Prostate gland (tissue), 2 donors: ENCODE results near the gene CLEC16A. TPM values are rescaled to one million over a fixed set of nuclear protein-coding genes. Genes with fewer than 3 reads are reported as not detected.

Experiments
- DNase-seq: peaks from one replicate; pipeline ENCODE4 v3.0.0-alpha.2; 2019; ENCODE audit warnings: low spot score
- H3K27ac ChIP-seq, 2 donors: fragments of 200-600 bp; sonication (generic); 2 replicates each; pipeline ENCODE4 v1.5.1; 2017 to 2019
- H3K27me3 ChIP-seq: fragments of 200-600 bp; sonication (generic); replicated peaks from 2 replicates; pipeline ENCODE4 v1.5.1; 2019; ENCODE audit not compliant: insufficient read depth
- H3K36me3 ChIP-seq, 2 donors: fragments of 200-600 bp; sonication (generic); 1 replicate in 1 of 2; 2 replicates in 1 of 2; pipeline versions ENCODE4 v1.5.1 to v1.8.1; 2017 to 2019
- H3K4me1 ChIP-seq: fragments of 200-600 bp; sonication (generic); replicated peaks from 2 replicates; pipeline ENCODE4 v1.5.1; 2019
- H3K4me3 ChIP-seq, 2 donors: fragments of 200-600 bp; sonication (generic); 2 replicates each; pipeline ENCODE4 v1.5.1; 2017 to 2019
- H3K9me3 ChIP-seq: fragments of 200-600 bp; sonication (generic); 2 replicates; pipeline ENCODE4 v1.5.1; 2017
- POLR2A ChIP-seq: fragments of 450-650 bp; IDR thresholded peaks from one replicate; pipeline ENCODE4 v1.6.1; 2016; ENCODE audit warnings: antibody characterized with exemption, mild to moderate bottlenecking
- POLR2AphosphoS5 ChIP-seq: sonication (generic); formaldehyde crosslinking; IDR thresholded peaks from one replicate; pipeline ENCODE4 v1.6.1; 2017; ENCODE audit warnings: antibody characterized with exemption
- WGBS: methylation state at CpG from one replicate; pipeline ENCODE4 v1.1.5; 2018; 5-methylcytosine and 5-hydroxymethylcytosine counted together
- intact Hi-C: fragments of 100-400 bp; cut with DNase I; formaldehyde crosslinking; loops from one replicate; pipeline ENCODE4 v1.14.2; 2022
- total RNA-seq, 2 donors: library from RNA; depleted of rRNA; stranded (reverse); fragments of >200 nt; gene quantifications; one replicate each; pipeline ENCODE4 v1.1.0, GENCODE V29; 2016
- TF ChIP-seq, protein P1 (sequence below), 4 experiments: fragments of 200-600 bp in 2 of 4; fragments of 450-650 bp in 2 of 4; sonication (generic) in 2 of 4; IDR thresholded peaks; 1 replicate in 3 of 4; 2 replicates in 1 of 4; pipeline ENCODE4 v1.5.1; 2016 to 2019; ENCODE audit warnings: antibody characterized with exemption in 4 of 4, mild to moderate bottlenecking in 2 of 4, moderate library complexity in 2 of 4

Gene CLEC16A
- total RNA-seq, 2 donors from 2014 or later = 26.1 to 52.2 TPM

DNA sequence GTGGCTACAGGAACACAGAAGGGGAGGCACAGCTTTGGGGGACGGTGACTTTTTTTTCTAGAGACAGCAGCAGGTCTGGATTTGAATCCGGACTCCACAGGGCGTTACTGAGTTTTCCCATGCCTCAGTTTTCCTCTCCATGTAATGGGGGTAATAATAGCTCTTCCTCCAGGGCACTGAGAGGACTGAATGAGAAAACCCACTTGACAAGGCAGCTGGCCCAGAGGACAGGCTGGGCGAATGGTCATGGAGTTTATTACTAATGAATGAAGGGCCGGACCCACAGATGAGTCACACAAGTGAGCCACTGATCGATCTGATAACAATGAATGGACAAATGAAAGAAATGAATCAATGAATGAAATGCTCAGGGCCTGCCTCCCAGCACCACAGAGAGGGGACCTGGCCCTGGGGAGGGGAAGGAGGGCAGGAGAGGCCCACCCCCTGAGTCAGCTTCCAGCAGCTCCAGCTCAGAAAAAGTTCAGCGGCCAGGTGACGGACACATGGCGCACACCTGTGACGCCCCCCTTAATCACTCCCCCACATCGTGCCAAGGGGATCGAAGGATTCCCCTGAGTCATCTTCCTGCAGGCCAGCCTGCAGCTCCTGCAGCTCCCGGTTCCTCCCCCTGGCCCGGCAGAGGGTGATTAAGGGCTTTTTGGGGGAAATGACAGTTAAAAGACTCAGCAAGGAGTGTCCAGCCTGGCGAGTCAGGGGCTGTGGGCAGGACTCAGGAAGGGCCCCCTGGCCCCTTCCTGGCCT is 257.3 kb downstream of the CLEC16A start:
- intact Hi-C loops = no loop called here
- 36% methylated on average over 15 of the region's 15 CpGs for WGBS

DNA sequence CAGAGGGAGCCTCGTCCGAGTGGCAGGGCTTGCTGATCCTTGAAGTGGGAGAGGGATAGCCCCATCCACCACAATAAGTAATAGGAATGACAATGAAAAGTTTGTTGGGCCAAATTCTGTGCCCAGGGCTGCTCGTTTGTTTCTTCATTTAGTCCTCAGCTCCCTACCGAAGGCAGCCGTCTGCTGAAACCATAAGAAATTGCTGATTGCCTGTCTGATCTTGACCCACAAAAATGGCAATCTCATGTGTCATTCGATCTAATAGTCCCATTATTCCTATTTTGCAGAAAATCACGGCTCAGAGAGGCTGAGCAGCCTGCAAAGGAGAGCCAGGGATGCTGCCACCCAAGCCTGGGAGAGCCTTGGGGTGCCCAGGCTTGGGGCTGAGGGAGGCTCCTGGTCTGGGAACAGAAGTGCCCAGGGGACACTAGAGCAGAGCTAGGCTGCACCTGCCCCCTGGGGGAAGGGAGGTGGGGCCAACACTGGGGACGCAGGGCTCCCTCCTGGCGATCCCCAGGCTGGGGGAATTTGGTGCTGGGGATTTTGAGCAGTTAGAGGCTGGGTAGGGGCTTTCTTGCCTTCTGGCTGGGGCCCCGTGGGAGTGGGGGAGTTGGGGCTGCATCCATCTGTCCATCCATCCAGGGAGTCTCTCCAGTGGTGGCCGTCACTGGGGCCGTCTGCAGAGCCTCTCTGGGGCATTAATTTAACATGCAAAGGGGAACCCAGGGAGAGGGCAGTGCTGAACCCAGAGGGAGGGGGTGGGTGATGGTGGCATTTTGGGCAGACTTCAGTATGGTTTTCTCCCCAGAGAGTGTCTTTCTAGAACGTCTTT is 258.1 kb downstream of the CLEC16A start:
- 52% methylated on average over 13 of the region's 13 CpGs for WGBS
- DNase-seq = no peak
- Histone ChIP-seq H3K36me3 (no peaks in the 10 kb centered on the region), H3K9me3 (no peaks in the 10 kb centered on the region), H3K4me1 (no peaks in the 10 kb centered on the region), H3K27ac (no peak overlapping the region), H3K27me3 (no peaks in the 10 kb centered on the region), H3K4me3 (no peak overlapping the region)
- intact Hi-C loops = no loop called here
- TF ChIP-seq, protein P1, sequence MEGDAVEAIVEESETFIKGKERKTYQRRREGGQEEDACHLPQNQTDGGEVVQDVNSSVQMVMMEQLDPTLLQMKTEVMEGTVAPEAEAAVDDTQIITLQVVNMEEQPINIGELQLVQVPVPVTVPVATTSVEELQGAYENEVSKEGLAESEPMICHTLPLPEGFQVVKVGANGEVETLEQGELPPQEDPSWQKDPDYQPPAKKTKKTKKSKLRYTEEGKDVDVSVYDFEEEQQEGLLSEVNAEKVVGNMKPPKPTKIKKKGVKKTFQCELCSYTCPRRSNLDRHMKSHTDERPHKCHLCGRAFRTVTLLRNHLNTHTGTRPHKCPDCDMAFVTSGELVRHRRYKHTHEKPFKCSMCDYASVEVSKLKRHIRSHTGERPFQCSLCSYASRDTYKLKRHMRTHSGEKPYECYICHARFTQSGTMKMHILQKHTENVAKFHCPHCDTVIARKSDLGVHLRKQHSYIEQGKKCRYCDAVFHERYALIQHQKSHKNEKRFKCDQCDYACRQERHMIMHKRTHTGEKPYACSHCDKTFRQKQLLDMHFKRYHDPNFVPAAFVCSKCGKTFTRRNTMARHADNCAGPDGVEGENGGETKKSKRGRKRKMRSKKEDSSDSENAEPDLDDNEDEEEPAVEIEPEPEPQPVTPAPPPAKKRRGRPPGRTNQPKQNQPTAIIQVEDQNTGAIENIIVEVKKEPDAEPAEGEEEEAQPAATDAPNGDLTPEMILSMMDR (IDR thresholded peaks at IDR 0.05) = no peak
- TF ChIP-seq POLR2AphosphoS5 (no peak), POLR2A (no peak)

More for the DNA sequence above, 257.3 kb downstream of the CLEC16A start:
- no peak for DNase-seq
- H3K27me3 ChIP-seq = no peaks in the 10 kb centered on the region
- TF ChIP-seq, protein P1 (IDR thresholded peaks at IDR 0.05) = no peak
- TF ChIP-seq POLR2AphosphoS5 (no peak), POLR2A (no peak)
- no peak overlapping the region for H3K27ac ChIP-seq
- no peaks in the 10 kb centered on the region for H3K36me3 ChIP-seq
- no peak overlapping the region for H3K4me3 ChIP-seq
- no peaks in the 10 kb centered on the region for H3K4me1 ChIP-seq
- no peaks in the 10 kb centered on the region for H3K9me3 ChIP-seq

DNA sequence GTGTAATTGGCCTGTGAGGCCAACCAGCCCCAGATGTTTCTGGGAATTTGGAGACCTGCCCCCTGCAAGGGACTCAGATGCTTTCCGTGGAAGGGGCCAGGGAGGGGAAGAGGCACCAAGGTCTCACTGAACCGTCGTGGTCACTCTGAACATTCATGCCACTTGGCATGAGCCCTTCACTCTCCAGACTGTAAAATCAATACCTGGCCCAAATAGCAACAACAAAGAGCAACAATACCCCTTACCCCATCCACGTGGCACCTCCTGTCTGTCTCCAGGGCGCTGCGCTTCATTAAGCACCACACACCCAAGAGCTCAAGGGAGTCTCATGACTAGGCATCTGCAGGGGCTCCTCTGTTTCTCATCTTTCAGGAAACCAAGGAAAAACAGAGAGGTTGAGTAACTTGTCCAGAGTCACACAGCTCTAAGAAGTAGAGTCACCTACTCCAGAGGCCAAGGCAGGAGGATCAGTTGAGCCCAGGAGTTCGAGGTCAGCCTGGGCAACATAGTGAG is 258.8 kb downstream of the CLEC16A start:
- WGBS = 84% methylated on average over 7 of the region's 7 CpGs

DNA sequence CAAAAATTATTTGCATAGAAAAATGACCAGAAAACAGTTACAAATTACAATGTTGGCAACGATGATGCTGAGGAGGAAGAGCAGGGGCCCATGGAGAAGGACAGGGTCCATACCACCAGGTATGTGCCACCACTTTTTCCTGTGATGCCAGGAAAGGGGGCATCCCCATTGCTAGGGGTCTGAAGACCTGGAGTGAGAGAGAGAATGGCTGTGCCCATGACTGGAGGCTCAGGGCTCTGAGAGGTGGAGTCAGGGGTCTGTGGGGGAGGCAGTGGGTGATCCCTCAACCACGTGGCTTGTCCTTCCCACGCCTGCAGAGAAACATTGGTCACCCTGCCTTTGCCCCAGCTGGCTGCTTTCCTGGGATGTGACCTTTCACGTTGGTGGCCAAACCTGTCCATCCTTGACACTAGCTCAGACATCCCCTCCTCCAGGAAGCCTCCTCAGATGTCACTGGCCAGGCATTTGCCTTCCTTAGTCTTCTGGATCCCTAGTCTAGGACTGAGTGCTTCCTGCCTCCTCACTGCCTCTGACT is 260.2 kb downstream of the CLEC16A start:
- WGBS = 77% methylated on average over 4 of the region's 4 CpGs
- Histone ChIP-seq H3K27ac (no peak overlapping the region), H3K4me1 (no peaks in the 10 kb centered on the region), H3K27me3 (no peaks in the 10 kb centered on the region), H3K36me3 (no peaks in the 10 kb centered on the region), H3K9me3 (no peaks in the 10 kb centered on the region), H3K4me3 (no peak overlapping the region)
- TF ChIP-seq, protein P1 (IDR thresholded peaks at IDR 0.05) = no peak
- no peak for TF ChIP-seq POLR2A
- no peak for TF ChIP-seq POLR2AphosphoS5
- DNase-seq = no peak
- intact Hi-C loops = no loop called here

More for the DNA sequence above, 258.8 kb downstream of the CLEC16A start:
- Histone ChIP-seq H3K9me3 (no peaks in the 10 kb centered on the region), H3K36me3 (no peaks in the 10 kb centered on the region), H3K4me1 (no peaks in the 10 kb centered on the region), H3K27me3 (no peaks in the 10 kb centered on the region), H3K4me3 (no peak overlapping the region), H3K27ac (no peak overlapping the region)
- DNase-seq = no peak
- TF ChIP-seq POLR2A (no peak), POLR2AphosphoS5 (no peak)
- TF ChIP-seq, protein P1 (IDR thresholded peaks at IDR 0.05) = no peak
- intact Hi-C loops = no loop called here
